GM18909 (cell line): ENCODE results near the gene ECEL1.

Source experiments
- ATAC-seq: cut with Tn5 transposase; IDR thresholded peaks from one replicate; pipeline ENCODE4 v1.9.1; 2021; ENCODE audit warnings: mild to moderate bottlenecking; ENCODE audit not compliant: unreplicated experiment, poor library complexity

Gene ECEL1

GRCh38 chr2:232522623-232523401 is 35.2 kb upstream of the ECEL1 start:
- ATAC-seq, result no peak

- ATAC-seq, result no peak
Measured at GRCh38 chr2:232521959-232522622, 34.5 kb upstream of the ECEL1 start.

DNA sequence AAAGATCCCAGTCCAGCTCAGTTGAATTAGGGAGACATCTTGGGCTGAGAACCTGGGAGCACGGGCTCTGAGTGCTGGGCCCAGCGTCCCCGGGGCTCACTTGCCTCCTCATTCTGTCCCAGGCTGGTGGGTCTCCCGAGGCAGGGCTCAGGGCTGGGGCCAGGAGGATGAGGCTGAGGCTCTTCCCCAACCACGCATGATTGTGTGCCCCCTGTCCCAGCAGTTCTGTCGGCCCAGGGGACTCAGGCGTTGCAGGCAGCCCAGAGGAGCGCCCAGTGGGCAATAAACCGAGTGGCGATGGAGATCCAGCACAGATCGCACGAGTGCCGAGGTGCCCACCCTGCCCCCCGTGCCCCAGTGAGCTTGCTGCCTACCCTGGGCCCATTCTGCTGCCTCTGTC is 33.5 kb upstream of the ECEL1 start:
- ATAC-seq, result no peak

- no peak for ATAC-seq
Measured at GRCh38 chr2:232520489-232520888, 32.9 kb upstream of the ECEL1 start.

GRCh38 chr2:232519581-232520438 is 32.2 kb upstream of the ECEL1 start, which contains the start of gene PRSS56:
Gene PRSS56 (plus strand): TSS chr2:232520388. CDS start chr2:232520599, 211 bp downstream.
- no peak for ATAC-seq

GRCh38 chr2:232518844-232519243 is 31.2 kb upstream of the ECEL1 start:
- no peak for ATAC-seq

- no peak for ATAC-seq
Measured at GRCh38 chr2:232516551-232516950, 28.9 kb upstream of the ECEL1 start.

DNA sequence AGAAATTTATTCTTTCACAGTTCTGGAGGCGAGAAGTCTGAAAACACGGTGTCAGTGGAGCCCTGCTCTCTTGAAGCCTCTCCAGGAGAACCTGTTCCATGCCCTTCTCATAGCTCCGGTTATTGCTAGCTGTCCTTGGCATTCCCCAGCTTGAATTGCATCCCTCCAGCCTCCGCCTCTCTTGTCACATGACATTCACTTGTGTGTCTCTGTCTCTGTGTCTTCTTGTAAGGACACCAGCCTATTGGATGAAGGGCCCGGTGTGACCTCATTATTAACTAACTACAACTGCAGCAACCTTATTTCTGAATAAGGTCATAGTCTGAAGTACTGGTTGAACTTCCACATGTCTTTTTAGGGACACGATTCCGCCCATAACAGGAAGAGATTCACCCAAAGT is 28.0 kb upstream of the ECEL1 start:
- no peak for ATAC-seq

GRCh38 chr2:232513353-232513752 is 25.7 kb upstream of the ECEL1 start:
- no peak for ATAC-seq

DNA sequence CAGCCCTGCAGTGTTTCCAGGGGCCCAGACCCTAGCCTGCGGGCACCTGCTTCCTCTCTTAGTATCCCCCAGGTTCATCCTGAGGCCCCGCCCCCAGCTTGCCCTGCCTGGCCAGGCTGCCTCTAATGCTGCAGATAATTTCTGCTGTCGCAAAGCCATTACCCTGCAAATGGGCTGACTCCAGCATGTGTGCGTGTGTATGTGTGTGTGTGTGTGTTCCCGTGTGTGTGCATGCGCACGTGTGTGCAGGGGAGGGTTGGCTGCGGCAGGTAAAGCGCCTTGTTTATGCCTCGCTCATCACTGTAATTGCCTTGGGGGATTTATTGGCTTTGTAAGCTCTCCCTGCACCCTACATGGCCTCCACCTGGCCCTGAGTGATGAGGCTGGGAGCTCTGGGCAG is 25.0 kb upstream of the ECEL1 start:
- no peak for ATAC-seq

DNA sequence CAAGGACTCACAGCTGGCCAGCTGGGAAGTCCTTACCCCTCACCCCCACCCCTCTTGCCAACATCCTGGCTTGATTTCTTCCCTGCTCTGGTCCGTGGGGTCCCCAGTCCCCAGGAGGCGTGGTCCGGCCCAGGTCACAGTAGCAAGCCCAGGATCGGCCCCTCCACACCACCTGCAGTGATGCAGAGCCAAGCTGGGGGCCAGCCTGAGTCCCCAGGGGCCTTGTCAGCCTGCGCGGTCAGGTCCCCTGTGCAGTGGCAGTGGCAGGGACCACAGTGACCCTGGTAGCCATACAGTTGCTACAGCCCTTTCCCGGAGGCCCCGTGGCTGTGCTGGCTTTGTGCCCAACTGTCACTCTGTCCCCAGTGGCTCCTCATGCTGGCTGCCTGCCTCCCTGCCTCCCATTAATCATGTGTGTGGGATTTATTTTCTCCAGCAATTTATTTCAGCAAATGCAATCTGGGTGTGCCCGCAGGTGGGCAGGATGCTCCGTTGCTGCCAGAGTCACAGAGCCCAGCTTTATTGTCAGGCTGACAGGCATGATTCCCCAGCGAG is 23.8 kb upstream of the ECEL1 start:
- no peak for ATAC-seq

DNA sequence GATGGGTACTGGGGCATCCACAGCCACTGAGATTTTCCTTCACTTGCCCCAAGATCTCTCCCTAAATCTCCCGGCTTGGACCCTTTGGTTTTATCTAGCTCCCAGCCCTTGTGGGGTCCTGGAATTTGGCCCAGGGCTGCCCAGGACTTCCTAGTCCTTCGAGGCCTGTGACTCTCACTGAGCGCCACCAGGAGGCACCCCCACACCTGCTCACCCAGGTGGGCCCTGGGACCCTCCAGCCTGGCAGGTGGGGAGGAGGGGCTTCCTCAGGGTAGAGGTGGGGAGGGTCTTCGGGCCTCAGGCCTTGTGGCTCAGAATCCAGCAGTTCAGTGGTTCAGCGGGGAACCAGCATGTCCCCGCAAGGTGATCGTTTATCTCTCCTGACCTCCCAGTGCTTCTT is 20.6 kb upstream of the ECEL1 start:
- ATAC-seq, result no peak

- ATAC-seq, result no peak
Measured at GRCh38 chr2:232506709-232507108, 19.1 kb upstream of the ECEL1 start.

DNA sequence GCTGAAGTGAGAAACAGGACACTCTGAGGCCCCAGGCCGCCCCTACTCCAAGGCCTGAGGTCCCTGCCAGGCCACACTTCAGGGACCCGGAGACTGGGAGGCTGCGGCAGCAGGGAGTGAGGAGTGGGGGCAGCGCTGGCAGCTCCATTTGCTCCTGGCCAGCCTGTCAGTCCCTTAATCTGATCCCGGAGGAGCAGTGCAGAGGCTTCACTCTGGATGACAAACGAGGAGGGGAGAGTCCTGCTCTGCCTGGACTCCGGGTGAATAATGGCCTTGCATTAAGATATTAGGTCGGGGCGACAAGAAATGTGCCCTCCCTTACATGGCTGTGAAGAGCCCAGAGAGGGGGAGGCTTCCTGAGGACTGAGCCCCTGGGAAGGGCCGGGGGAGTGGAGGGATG is 18.2 kb upstream of the ECEL1 start:
- no peak for ATAC-seq

GRCh38 chr2:232504438-232504837 is 16.8 kb upstream of the ECEL1 start:
- ATAC-seq, result no peak

- ATAC-seq, result no peak
Measured at GRCh38 chr2:232503809-232504323, 16.2 kb upstream of the ECEL1 start.

DNA sequence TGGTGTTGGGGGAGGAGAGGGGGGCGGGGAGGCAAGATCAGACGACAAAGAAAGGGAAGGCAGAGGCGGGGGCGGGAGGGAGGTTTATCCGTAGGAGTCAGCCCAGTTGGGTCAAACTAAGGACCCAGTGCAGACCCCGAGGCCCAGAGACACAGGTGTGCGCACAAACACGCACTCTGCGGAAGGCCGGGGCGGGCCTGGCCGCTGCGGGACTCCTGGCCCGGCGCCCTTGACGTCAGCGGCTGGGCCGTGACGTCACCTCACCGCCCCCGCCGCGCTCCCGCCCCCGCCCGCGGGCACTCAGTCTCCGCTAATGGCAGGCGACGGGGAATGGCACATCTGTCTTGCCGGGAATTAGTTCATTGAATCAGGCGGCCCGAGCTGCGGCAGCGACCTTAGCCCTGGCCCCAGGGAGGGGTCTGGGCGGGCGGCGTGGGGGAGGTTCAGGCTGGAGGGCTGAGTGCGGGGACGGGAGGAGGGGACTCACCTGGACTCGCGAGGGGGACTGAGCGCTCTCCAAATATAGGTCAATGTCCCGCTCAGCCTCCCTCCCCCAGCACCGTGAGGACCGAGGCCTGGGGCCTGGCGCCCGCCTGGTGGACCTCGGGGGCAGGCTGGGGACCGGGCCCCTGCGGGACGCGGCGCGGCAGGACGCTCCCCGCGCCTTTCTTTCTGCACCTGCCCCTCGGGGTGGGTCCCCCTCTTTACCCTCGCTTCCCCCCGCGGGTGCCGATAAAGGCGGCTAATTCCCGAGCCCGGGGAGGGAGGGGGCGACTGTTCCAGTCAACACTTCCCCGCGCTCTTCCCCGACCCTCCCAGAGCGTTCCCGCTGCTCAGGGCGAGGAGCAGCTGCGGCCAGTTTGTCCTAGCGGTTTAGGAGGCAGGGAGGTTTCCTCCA is 15.5 kb upstream of the ECEL1 start:
- ATAC-seq, result no peak

DNA sequence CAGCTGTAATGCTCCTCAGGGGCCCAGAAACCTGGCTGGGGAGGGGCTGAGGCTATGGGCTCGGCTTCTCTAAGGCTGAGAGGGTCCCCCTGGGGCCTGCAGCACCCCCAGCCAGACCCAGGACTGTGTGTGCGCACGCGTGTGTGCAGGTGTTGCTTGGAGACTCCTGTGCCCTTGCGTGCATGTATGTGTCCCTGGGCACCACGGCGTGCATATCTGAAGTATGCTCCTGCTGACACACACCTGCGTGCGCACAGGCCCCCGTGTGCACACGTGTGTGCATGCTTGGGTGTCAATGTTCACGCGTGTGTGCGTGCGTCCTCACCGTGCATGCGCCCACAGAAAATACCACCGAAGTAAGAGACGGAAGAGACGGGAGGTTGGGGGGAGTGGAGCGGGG is 14.9 kb upstream of the ECEL1 start:
- no peak for ATAC-seq

DNA sequence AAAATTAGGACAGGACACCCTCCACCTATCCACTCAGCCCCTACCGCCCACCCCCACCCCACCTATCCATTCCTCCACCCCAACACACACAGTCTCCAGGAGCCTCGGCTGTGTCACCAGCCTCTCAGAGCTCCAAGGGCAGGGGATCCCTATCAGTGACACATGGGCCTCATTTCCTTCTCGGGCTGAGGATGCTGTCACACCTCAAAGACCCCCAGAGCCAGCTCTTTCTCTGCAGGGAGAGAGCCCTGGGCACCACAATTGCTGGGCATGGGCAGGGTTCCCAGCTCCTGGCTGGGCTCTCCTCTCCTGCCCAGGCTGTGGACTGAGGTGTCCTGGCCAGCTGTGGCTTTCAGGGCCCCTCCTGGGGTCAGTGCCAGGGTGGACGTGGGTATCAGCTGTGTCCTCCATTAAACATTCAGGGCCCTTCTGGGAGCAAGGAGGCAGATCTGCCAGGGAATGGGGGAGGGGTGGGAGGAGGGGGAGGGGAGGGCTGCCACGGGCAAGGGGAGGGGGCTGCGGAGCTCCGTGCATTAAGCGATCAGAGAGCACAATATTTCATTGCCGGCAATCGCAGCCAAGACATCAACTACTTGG is 14.3 kb upstream of the ECEL1 start:
- ATAC-seq, result no peak
